ENCODE data around the gene FCRLA.

The FCRLA gene

DNA sequence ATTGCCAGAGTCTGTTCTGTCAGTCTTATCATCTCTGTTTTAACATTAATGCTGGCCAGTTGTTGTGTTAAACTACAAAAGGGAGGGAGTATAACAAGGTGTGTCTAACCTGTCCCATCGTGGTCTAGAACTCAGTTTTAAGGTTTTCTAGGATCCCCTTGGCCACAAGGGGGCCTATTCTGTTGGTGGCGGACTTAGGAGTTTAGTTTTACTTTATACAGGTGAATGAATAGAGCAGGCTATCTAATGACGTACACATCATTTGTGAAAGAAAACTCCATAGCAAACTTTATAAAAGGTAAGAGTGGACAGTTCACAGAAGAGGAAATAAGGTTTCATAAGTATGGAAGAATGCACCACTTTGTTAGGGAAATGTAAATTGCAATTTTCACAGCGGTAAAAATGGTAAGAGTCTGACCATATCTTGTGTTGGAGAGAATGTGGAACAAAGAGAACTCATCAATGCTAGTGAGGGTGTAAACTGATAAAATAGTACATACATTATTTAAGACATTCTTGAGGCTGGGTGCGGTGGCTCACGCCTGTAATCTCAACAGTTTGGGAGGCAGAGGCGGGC lies 56.6 kb downstream of the FCRLA start:
- Histone ChIP-seq H3K9me3 (ENCODE audit: control insufficient read depth, low read length) (no peaks in the 10 kb centered on the region), H3K4me3 (ENCODE audit: extremely low read depth, insufficient read depth, low read length, poor library complexity, severe bottlenecking) (no peak overlapping the region), H3K4me1 (ENCODE audit: control insufficient read depth, insufficient read depth, low read length, poor library complexity, severe bottlenecking) (peaks cover 7% of the 10 kb centered on the region), H3K27ac (ENCODE audit: low read depth, low read length, severe bottlenecking) (no peak overlapping the region), H3K36me3 (ENCODE audit: control insufficient read depth, insufficient read depth, low read length) (peaks cover 2% of the 10 kb centered on the region)
- WGBS, 2 experiments (ENCODE audit: insufficient coverage in 2 of 2), result 81 to 100% methylated on average over 1 to 6 of the region's 7 CpGs
